Colon (tissue), 2 donors: ENCODE data around the gene ACAT1.
"Not testable (repeated sequence)": the region's sequence is repeated elsewhere in the genome, so short reads cannot be mapped to it uniquely, and the experiment has no call there.

Experiments
- FAIRE-seq: peaks from 2 replicates; lab custom pipeline; 2012; peaks lifted over from hg19 to GRCh38; lab: Jason Lieb, UNC
- donor health status: control.
- donor health status: control.

The ACAT1 gene

DNA sequence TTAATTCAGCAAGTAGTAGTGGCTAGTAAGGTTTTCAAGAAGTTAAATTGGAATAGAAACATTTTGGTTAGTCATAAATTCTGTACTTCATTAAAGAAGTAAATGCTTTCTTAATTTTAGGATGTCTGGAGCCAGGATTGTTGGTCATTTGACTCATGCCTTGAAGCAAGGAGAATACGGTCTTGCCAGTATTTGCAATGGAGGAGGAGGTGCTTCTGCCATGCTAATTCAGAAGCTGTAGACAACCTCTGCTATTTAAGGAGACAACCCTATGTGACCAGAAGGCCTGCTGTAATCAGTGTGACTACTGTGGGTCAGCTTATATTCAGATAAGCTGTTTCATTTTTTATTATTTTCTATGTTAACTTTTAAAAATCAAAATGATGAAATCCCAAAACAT is 25.8 kb downstream of the ACAT1 start:
- FAIRE-seq: no peak

DNA sequence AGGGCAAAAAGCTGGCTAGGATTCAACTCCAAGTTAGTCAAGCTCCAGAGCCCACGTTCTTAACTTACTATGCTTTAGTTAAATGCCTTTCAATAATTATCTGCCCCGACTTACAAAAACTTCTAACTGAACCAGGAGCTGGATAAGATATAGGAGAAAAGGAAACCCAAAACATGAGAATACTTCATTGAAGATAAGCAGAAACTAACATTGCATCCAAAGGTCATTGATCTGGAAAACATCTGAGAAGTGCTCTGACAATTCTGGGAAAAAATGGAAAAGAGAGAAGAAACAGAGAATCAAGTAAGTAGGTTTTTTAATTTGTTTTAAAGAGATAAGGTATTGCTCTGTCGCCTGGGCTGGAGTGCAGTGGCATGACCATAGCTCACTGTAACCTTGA is 27.2 kb downstream of the ACAT1 start:
- no peak for FAIRE-seq

- FAIRE-seq: no peak
These were observed 33.2 kb downstream of the ACAT1 start for GRCh38 chr11:108154591-108154990.

GRCh38 chr11:108160970-108161566 is 39.7 kb downstream of the ACAT1 start:
- FAIRE-seq: no peak

DNA sequence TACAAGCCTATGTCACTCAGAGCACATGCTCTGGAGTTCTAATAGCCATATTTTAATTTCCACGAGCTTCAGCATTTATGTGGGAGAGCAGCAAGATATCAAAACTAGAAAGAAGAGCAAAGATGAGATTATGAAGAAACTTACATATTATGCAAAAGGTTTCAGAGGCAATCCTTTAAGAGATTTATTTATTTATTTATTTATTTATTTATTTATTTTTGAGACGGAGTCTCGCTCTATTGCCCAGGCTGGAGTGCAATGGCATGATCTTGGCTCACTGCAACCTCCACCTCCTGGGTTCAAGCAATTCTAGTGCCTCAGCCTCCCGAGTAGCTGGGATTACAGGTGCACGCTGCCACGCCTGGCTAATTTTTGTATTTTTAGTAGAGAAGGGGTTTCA is 41.5 kb downstream of the ACAT1 start:
- FAIRE-seq: not testable (repeated sequence)

DNA sequence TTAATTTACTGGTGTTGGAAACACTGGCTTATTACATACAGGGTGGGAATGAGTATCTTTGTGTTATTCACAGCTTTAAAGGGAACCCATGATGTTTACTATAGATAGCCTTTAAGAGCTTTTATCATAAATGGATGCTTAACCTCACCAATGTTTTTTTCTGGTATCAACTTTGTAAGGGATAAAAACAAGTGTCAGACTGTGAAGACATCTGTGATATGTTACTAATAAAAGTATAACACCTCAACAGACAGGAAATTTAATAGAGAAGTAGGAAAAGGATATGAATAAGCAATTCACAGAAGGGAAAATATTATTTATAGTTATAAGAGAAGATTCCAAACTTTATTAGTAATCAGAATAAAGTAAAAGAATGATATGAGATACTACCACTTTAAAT is 46.3 kb downstream of the ACAT1 start:
- FAIRE-seq: no peak

- FAIRE-seq: no peak
These were observed 48.8 kb downstream of the ACAT1 start for GRCh38 chr11:108170184-108170583.

GRCh38 chr11:108177570-108177969 is 56.2 kb downstream of the ACAT1 start:
- no peak for FAIRE-seq

DNA sequence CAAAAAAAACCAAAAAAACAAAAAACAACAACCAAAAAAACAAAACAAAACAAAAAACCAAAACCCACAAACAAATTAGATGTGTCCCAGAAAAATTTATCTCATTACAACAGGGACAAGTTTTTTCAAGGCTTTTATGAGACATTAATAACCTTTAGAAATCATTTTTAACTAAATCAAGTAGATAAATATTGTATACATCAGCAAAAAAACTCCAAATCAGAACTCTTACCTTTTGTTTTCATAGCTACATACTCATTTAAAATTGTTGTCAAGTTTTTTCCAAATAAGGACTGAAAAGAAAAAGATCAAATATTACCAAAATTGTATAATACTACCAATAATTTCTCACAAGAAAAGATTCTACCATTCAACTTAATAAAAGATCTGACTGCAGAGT is 72.4 kb downstream of the ACAT1 start:
- FAIRE-seq: no peak

GRCh38 chr11:108196901-108197300 is 75.5 kb downstream of the ACAT1 start:
- no peak for FAIRE-seq
